Measurements from ENCODE around the gene MBLAC1. TPM values are rescaled to one million over a fixed set of nuclear protein-coding genes. Genes with fewer than 3 reads are reported as not detected.

Gene MBLAC1
- total and polyA plus RNA-seq, 8 donors = 1.1 to 3.7 (median 1.9) TPM

DNA sequence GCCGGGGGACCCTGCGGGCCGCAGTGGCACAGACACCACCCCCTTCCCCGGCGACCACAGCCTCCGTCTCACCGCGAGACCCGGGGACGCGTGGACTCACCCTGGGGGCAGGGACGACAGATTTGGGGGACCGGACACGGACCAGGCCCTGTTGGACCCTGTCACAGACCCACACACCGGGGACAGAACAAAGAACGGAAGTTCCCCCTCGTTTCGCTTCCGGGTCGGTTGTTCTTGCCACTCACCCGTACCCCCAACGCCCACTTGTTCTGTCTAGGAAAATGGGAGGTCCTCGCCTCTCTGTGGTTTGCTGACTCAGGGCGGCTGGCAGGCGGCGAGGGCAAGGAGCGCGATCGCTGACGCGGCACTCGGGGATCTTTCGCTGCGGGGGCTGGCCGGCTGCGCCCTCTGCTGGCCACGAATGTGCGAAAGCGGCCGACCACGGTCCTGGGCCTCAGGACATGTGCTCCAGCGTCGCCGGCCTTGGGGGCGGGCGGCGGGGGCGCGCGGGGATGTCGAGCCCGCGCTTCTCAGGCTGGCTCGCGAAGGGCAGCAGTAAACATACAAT, 45.1 kb upstream of the MBLAC1 start, which contains the start of gene ZNF3:
TSS of gene ZNF3 (minus strand) at position 189 of the 568 bp plus-strand sequence. CDS start 4,366 bp downstream, outside the sequence.
- ATAC-seq (peak; percentile 92 to 97 (median 94)), FAIRE-seq (no peak), DNase-seq (peak; percentile 97 to 99 (median 98))
- H3K27ac ChIP-seq = peak within 1 kb of the TSS; percentile 55 to 90 (median 84)
- H3K9me3 ChIP-seq = no peaks in the 10 kb centered on the region
- TF ChIP-seq CTCF (IDR thresholded peaks at IDR 0.05) = peak; percentile 86 to 97 (median 94)
- H3K4me1 ChIP-seq = peaks cover 0 to 16% (median 15%) of the 10 kb centered on the region in 3 donors
- intact Hi-C loops (cut with DNase I) = no loop called here
- 0 to 1% methylated on average over 50 to 55 of the region's 55 CpGs for WGBS, 2 donors
- peaks cover 0 to 7% (median 7%) of the 10 kb centered on the region in 3 donors for H3K36me3 ChIP-seq
- no peaks in the 10 kb centered on the region for H3K27me3 ChIP-seq
- H3K4me3 ChIP-seq = peak within 1 kb of the TSS; percentile 74 to 95 (median 86)

DNA sequence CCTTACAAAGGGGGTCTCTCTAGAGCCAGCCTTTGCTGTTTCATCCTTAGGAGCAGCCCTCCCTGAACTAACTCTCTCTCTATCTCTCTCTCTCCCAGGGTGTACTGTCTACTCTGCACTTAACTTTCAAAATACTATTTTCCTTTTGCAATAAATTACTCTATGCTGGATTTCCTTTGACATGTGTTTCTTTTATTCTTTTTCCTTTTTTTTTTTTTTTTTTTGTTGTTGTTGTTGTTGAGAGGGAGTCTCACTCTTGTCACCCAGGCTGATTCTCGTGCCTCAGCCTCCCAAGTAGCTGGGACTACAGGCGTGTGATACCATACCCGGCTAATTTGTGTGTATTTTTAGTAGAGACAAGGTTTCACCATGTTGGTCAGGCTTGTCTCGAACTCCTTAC, 43.8 kb upstream of the MBLAC1 start:
- no peak for ATAC-seq
- WGBS, 2 donors = 55 to 65% methylated on average over 4 of the region's 4 CpGs
- no peak for FAIRE-seq
- Histone ChIP-seq H3K36me3 (no peaks in the 10 kb centered on the region), H3K27me3 (no peaks in the 10 kb centered on the region), H3K9me3 (no peaks in the 10 kb centered on the region), H3K4me1 (peaks cover 2 to 16% (median 15%) of the 10 kb centered on the region in 3 donors), H3K27ac (peak overlapping the region in 2 of 4 donors; percentile 82 to 86), H3K4me3 (no peak overlapping the region)
- TF ChIP-seq CTCF (IDR thresholded peaks at IDR 0.05) = no peak
- intact Hi-C loops (cut with DNase I) = no loop called here
- no peak for DNase-seq

DNA sequence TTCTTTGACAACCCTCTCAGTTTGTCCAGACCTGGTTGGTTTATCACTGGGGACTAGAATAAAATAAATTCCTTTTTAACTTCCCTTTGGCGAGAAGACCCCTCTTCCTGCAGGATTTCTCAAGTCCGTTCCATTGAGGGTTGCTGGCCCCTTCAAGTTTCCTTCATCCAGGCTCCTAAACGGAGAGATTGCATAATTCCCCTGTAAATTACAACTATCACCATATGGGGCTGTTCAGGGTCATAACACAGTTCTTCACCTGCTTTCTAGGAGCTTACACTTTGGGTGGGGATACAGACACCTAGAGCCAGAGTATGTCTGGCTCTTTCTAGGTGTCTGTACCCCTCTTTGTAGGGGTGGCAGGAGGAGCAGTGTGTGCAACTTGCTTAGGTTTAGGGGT, 41.3 kb upstream of the MBLAC1 start:
- ATAC-seq = no peak
- intact Hi-C loops (cut with DNase I) = no loop called here
- no peak for FAIRE-seq

GRCh38 chr7:100087055-100087750, 39.6 kb upstream of the MBLAC1 start:
- WGBS, 2 donors = 84 to 87% methylated on average over 10 of the region's 10 CpGs
- Histone ChIP-seq H3K9me3 (no peaks in the 10 kb centered on the region), H3K27me3 (no peaks in the 10 kb centered on the region), H3K27ac (no peak overlapping the region), H3K36me3 (peaks cover 0 to 10% (median 0%) of the 10 kb centered on the region in 3 donors), H3K4me3 (no peak overlapping the region), H3K4me1 (peaks cover 3 to 7% (median 7%) of the 10 kb centered on the region in 3 donors)
- DNase-seq (no peak), FAIRE-seq (peak; percentile 26), ATAC-seq (no peak)
- no peak for TF ChIP-seq CTCF (IDR thresholded peaks at IDR 0.05)
- intact Hi-C loops (cut with DNase I) = no loop called here

More for the DNA sequence above, 41.3 kb upstream of the MBLAC1 start:
- Histone ChIP-seq H3K27me3 (no peaks in the 10 kb centered on the region), H3K27ac (no peak overlapping the region), H3K4me3 (no peak overlapping the region), H3K36me3 (no peaks in the 10 kb centered on the region), H3K4me1 (peaks cover 7 to 8% (median 7%) of the 10 kb centered on the region in 3 donors), H3K9me3 (no peaks in the 10 kb centered on the region)
- TF ChIP-seq CTCF (IDR thresholded peaks at IDR 0.05) = no peak
- DNase-seq = no peak
- 50 to 61% methylated on average over 3 of the region's 3 CpGs for whole genome bisulfite sequencing, 2 donors
